Stimulated activated naive CD8-positive, alpha-beta T cell treated with anti-CD3 and anti-CD28 coated beads, Interleukin-15, Interleukin-2, amounts not matched to agents 100 ng/mL and 50 ng/mL, for 24 hours (primary cell): ENCODE data around the gene CCDC107.
"Not testable (repeated sequence)": the region's sequence is repeated elsewhere in the genome, so short reads cannot be mapped to it uniquely, and the experiment has no call there.

Source experiments
- H3K27ac Mint-ChIP-seq: one replicate; pipeline ENCODE4 v1.8.0; 2021; ENCODE audit warnings: mild to moderate bottlenecking, mixed read lengths
- H3K27me3 Mint-ChIP-seq: one replicate; pipeline ENCODE4 v1.8.0; 2021; ENCODE audit warnings: mixed read lengths
- H3K36me3 Mint-ChIP-seq: one replicate; pipeline ENCODE4 v1.8.0; 2021; ENCODE audit warnings: low read depth, mixed read lengths
- H3K4me1 Mint-ChIP-seq: one replicate; pipeline ENCODE4 v1.8.0; 2021; ENCODE audit warnings: low read depth, mixed read lengths
- H3K4me3 Mint-ChIP-seq: one replicate; pipeline ENCODE4 v1.8.0; 2021; ENCODE audit warnings: mild to moderate bottlenecking, mixed read lengths
- H3K9me3 Mint-ChIP-seq: one replicate; pipeline ENCODE4 v1.8.0; 2021; ENCODE audit warnings: mixed read lengths

CCDC107 gene, protein sequence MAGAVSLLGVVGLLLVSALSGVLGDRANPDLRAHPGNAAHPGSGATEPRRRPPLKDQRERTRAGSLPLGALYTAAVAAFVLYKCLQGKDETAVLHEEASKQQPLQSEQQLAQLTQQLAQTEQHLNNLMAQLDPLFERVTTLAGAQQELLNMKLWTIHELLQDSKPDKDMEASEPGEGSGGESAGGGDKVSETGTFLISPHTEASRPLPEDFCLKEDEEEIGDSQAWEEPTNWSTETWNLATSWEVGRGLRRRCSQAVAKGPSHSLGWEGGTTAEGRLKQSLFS

GRCh38 chr9:35658137-35658967 lies at the start of gene CCDC107:
TSS of gene CCDC107 (plus strand) at chr9:35658292. CDS start at chr9:35658380, 88 bp downstream.
- Mint-ChIP-seq H3K4me1 (peaks cover 68% of the 10 kb centered on the region), H3K9me3 (no peaks in the 10 kb centered on the region), H3K27me3 (peaks cover 4% of the 10 kb centered on the region), H3K27ac (peak within 1 kb of the TSS; percentile 100), H3K4me3 (peak within 1 kb of the TSS; percentile 87), H3K36me3 (peaks cover 43% of the 10 kb centered on the region)

- Mint-ChIP-seq H3K4me1 (peaks cover 23% of the 10 kb centered on the region), H3K27ac (no peak overlapping the region), H3K4me3 (no peak overlapping the region), H3K27me3 (no peaks in the 10 kb centered on the region), H3K9me3 (no peaks in the 10 kb centered on the region), H3K36me3 (peaks cover 22% of the 10 kb centered on the region)
Observed at GRCh38 chr9:35609001-35609819, 48.9 kb upstream of the CCDC107 start.

- H3K27ac Mint-ChIP-seq: no peak overlapping the region
Observed at GRCh38 chr9:35609820-35610163, 48.3 kb upstream of the CCDC107 start.

DNA sequence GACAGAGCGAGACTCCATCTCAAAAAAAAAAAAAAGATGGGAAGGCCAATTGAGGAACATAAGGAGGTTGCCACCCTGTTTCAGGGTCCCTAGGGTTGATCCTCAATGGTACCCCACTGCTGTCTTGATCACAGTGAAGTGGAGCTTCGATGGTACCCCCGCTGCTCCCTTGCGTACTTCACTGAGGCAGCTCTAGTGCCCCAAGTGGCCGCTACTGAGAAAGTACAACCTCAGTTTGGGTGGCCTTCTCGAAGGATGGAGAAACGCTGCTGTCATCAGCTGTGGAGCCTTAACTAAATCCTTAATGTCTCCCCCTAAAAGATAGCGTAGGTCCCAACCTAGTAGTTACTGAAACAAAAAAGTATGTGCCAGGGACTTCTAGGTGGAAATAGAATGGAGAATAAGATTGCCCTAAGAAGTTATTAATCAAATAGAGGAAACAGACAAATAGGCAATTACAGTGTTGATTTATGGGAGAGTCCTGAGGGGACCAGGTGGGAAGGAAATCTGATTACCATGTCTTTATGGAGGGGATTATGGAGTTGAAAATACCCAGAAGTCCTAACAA lies 46.8 kb upstream of the CCDC107 start:
- Mint-ChIP-seq H3K27ac (peak overlapping the region; percentile 43), H3K27me3 (no peaks in the 10 kb centered on the region), H3K36me3 (peaks cover 22% of the 10 kb centered on the region), H3K9me3 (no peaks in the 10 kb centered on the region), H3K4me3 (no peak overlapping the region), H3K4me1 (peaks cover 24% of the 10 kb centered on the region)

More at GRCh38 chr9:35609820-35610163, 48.3 kb upstream of the CCDC107 start:
- H3K4me1 Mint-ChIP-seq: peaks cover 20% of the 10 kb centered on the region
- H3K27me3 Mint-ChIP-seq: no peaks in the 10 kb centered on the region
- peaks cover 22% of the 10 kb centered on the region for H3K36me3 Mint-ChIP-seq
- no peak overlapping the region for H3K4me3 Mint-ChIP-seq
- no peaks in the 10 kb centered on the region for H3K9me3 Mint-ChIP-seq

GRCh38 chr9:35612066-35612465 lies 46.0 kb upstream of the CCDC107 start:
- H3K27ac Mint-ChIP-seq, H3K27me3 Mint-ChIP-seq, H3K9me3 Mint-ChIP-seq, H3K4me3 Mint-ChIP-seq: not testable (repeated sequence)
- Mint-ChIP-seq H3K36me3 (peaks cover 18% of the 10 kb centered on the region), H3K4me1 (peaks cover 24% of the 10 kb centered on the region)

DNA sequence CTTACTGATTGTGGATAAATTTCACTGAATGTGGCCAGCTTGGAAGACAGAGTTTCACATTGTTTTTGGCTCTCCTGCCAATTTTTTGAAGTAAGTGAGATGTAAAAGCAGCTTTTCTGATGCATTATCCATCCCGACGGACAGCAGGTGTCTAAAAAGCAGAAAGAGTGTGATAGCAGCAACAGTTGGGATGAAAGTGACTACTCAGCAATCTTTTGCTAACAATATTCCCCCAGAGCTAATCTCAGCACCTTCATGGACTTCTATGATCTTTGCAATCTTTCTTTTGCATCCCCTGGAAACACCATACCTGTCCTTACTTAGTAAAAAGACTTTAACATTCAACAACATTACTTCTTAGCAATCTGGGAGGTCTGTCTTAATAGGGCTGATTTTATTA lies 45.2 kb upstream of the CCDC107 start:
- Mint-ChIP-seq H3K27ac (no peak overlapping the region), H3K9me3 (no peaks in the 10 kb centered on the region), H3K4me1 (peaks cover 30% of the 10 kb centered on the region), H3K27me3 (no peaks in the 10 kb centered on the region), H3K36me3 (peaks cover 12% of the 10 kb centered on the region), H3K4me3 (no peak overlapping the region)

- Mint-ChIP-seq H3K27ac (peak overlapping the region; percentile 95), H3K36me3 (no peaks in the 10 kb centered on the region), H3K9me3 (no peaks in the 10 kb centered on the region), H3K27me3 (no peaks in the 10 kb centered on the region), H3K4me1 (peaks cover 63% of the 10 kb centered on the region), H3K4me3 (peak overlapping the region; percentile 84)
Observed at GRCh38 chr9:35615981-35616680, 42.0 kb upstream of the CCDC107 start.

DNA sequence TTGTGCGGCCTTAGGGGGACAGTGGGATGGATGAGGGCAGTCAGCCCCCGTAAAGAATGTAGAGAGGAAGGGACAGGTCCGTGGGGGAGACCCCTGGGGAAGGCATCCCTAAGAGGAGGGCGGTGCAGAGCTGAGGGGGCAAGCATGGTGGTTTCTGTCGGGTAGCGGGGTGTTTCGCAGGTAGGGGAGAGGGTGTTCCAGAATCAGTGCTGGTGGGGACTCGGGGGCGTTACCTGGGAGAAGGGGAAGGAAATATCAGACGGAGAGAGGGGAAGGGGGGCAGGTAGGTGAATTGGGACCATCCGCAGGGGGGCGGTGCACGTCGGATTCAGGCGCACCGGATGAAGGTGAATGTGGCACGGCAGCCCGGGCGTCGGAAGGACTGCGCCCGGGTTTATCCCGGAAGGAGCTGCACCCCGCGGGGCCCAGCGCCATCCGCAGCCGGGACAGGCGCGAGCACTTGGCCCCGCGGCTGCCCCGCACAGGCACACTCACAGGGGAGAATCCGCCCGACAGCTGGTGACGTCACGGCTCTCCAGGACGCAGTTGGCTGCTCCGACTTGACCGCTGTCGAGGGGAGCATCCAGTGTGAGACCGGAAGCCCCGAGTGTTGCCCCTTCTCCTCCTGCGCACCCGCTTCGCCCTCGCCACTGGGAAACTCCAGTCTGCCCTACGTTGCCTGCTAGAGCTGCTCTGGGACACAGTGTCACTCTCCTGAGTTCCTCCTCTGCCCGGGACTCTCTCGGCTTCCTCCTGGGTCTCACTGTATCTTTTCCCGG lies 41.2 kb upstream of the CCDC107 start:
- Mint-ChIP-seq H3K4me1 (peaks cover 64% of the 10 kb centered on the region), H3K27ac (peak overlapping the region; percentile 95), H3K36me3 (no peaks in the 10 kb centered on the region), H3K9me3 (no peaks in the 10 kb centered on the region), H3K4me3 (peak overlapping the region; percentile 84), H3K27me3 (no peaks in the 10 kb centered on the region)

DNA sequence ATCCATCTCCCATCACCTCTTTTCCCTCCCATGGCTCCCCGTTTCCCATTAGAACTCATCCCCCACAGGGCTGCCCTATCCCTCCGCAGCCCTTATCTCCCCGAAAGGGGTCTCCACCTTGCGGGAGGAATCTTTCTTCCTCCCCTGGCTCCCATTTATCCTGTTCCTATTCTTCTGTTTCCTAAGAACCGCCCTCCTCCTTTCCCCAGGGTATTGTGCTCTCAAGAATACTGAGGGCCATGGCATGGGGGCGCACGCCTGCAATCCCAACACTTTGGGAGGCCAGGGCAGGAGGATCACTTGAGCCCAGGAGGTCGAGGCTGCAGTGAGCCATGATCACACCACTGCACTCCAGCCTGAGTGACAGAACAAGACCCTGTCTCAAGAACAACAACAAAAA lies 40.5 kb upstream of the CCDC107 start:
- H3K4me1 Mint-ChIP-seq: peaks cover 67% of the 10 kb centered on the region
- peak overlapping the region; percentile 95 for H3K27ac Mint-ChIP-seq
- no peaks in the 10 kb centered on the region for H3K27me3 Mint-ChIP-seq
- H3K4me3 Mint-ChIP-seq: peak overlapping the region; percentile 84
- no peaks in the 10 kb centered on the region for H3K36me3 Mint-ChIP-seq
- no peaks in the 10 kb centered on the region for H3K9me3 Mint-ChIP-seq

DNA sequence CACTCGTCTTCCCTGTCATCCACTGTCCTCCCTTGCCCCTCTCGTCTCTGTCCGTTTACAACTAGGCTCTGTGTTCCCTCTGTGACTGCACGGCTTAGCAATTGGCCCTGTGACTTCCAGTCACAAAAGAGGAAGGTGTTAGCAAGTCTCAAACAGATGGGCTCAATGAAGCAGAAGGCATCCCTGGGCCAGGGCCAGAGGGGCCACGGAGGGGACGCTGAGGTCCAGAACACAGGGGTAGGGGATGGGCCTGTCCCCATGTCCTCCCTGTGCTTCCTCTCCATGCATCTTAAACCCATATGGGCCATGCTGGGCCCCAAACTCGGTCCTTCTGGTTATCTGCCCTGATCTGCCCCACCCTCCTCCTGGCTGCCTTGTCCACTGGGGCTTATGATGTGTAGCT lies 39.8 kb upstream of the CCDC107 start, which contains the start of gene CD72:
Gene CD72 (minus strand): TSS at position 89 of the 403 bp plus-strand sequence. CDS start 110 bp downstream, outside the sequence.
- peak within 1 kb of the TSS; percentile 84 for H3K4me3 Mint-ChIP-seq
- H3K27me3 Mint-ChIP-seq: no peaks in the 10 kb centered on the region
- H3K36me3 Mint-ChIP-seq: no peaks in the 10 kb centered on the region
- peak within 1 kb of the TSS; percentile 95 for H3K27ac Mint-ChIP-seq
- peaks cover 67% of the 10 kb centered on the region for H3K4me1 Mint-ChIP-seq
- no peaks in the 10 kb centered on the region for H3K9me3 Mint-ChIP-seq

GRCh38 chr9:35618854-35619799 lies 39.0 kb upstream of the CCDC107 start:
- peaks cover 67% of the 10 kb centered on the region for H3K4me1 Mint-ChIP-seq
- H3K27me3 Mint-ChIP-seq: no peaks in the 10 kb centered on the region
- no peaks in the 10 kb centered on the region for H3K9me3 Mint-ChIP-seq
- peak overlapping the region; percentile 84 for H3K4me3 Mint-ChIP-seq
- H3K36me3 Mint-ChIP-seq: no peaks in the 10 kb centered on the region
- H3K27ac Mint-ChIP-seq: peak overlapping the region; percentile 95

GRCh38 chr9:35619800-35620158 lies 38.3 kb upstream of the CCDC107 start:
- Mint-ChIP-seq H3K4me1 (peaks cover 67% of the 10 kb centered on the region), H3K9me3 (no peaks in the 10 kb centered on the region), H3K27ac (peak overlapping the region; percentile 95), H3K4me3 (peak overlapping the region; percentile 84), H3K36me3 (no peaks in the 10 kb centered on the region), H3K27me3 (no peaks in the 10 kb centered on the region)

GRCh38 chr9:35627575-35627974 lies 30.5 kb upstream of the CCDC107 start:
- Mint-ChIP-seq H3K27me3 (no peaks in the 10 kb centered on the region), H3K4me1 (peaks cover 32% of the 10 kb centered on the region), H3K36me3 (no peaks in the 10 kb centered on the region), H3K27ac (peak overlapping the region; percentile 58), H3K4me3 (no peak overlapping the region), H3K9me3 (no peaks in the 10 kb centered on the region)
